GM06990 (cell line): Measurements from ENCODE around the gene TH.

Experiments
- DNase-seq: peaks from one replicate; pipeline ENCODE4 v3.0.0-alpha.2; 2011; ENCODE audit not compliant: insufficient read length; ENCODE audit errors: extremely low read depth
- H3K27me3 ChIP-seq: replicated peaks from 2 replicates; pipeline ENCODE4 v1.6.0; 2011; ENCODE audit warnings: low read length; ENCODE audit not compliant: control insufficient read depth, insufficient read depth
- H3K36me3 ChIP-seq: 2 replicates; pipeline ENCODE4 v1.5.1; 2011; ENCODE audit warnings: low read length; ENCODE audit not compliant: control insufficient read depth, insufficient read depth
- H3K4me3 ChIP-seq: replicated peaks from 2 replicates; pipeline ENCODE4 v1.5.1; 2011; ENCODE audit warnings: low read depth, mild to moderate bottlenecking, control low read depth, low read length
- TF ChIP-seq, protein P1 (sequence below): IDR thresholded peaks from 2 replicates; pipeline ENCODE4 v1.5.1; 2011; ENCODE audit warnings: low read length, control low read depth, mild to moderate bottlenecking, inconsistent platforms; ENCODE audit not compliant: insufficient read depth, poor library complexity, severe bottlenecking

The TH gene

DNA sequence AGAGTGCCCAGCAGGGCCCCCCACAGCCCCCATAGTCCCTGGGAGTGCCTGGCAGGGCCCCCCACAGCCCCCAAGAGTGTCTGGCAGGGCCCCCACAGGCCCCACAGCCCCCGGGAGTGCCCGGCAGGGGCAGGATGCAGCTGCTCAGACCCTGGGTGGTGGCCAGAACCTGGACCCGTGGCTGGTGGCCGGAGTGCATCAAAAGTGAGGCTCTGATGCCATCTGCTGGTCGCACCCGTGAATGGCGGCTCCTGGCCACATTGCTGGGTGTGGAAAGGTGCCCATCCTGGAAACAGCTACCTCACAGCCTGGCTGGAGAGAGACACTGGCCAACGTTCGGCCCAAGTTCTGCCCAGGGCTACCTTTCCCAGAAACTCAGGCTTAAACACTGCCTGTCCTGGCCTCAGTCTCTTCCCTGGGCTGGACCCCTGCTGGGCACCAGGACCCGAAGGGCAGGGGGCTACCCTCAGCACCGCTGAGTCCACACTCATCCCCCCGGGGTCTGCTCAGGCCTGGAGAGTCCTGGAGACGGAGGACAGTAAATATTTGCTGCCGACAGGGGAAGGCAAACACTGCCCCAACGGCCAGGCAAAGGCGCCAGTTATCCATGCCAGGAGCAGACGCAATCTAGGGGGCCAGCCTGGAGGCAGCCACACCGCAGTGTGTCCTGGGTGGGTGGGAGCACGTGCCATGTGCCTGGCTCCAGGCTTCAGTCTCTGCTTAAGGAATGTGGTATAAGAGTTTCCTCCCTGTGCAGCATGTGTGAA is 15.0 kb downstream of the TH start:
- Histone ChIP-seq H3K27me3 (peaks cover 3% of the 10 kb centered on the region; the same call in 1 of the 2 replicates), H3K4me3 (no peak overlapping the region), H3K36me3 (no peaks in the 10 kb centered on the region)
- TF ChIP-seq, protein P1, sequence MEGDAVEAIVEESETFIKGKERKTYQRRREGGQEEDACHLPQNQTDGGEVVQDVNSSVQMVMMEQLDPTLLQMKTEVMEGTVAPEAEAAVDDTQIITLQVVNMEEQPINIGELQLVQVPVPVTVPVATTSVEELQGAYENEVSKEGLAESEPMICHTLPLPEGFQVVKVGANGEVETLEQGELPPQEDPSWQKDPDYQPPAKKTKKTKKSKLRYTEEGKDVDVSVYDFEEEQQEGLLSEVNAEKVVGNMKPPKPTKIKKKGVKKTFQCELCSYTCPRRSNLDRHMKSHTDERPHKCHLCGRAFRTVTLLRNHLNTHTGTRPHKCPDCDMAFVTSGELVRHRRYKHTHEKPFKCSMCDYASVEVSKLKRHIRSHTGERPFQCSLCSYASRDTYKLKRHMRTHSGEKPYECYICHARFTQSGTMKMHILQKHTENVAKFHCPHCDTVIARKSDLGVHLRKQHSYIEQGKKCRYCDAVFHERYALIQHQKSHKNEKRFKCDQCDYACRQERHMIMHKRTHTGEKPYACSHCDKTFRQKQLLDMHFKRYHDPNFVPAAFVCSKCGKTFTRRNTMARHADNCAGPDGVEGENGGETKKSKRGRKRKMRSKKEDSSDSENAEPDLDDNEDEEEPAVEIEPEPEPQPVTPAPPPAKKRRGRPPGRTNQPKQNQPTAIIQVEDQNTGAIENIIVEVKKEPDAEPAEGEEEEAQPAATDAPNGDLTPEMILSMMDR, result peak; percentile 78
- DNase-seq, result no peak

DNA sequence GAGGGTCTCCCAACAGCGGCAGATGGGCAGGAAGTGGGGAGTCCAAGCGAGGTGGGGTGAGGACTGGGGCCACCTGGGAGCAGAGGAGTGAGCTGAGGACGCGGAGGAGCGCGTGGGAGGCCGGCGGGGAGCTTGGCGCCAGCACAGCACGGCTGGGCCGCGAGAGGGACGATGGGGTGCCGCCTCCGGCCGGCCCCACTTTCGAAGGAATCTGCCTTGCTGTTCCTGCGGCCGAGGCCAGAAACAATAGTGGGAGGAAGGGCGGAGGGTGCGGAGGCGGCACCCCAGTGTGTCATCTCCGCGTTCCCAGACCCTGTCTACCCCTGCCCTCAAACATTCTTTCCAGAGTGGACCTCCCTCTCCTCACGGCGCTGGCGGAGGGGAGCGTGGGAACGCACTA is 16.1 kb downstream of the TH start:
- peaks cover 3% of the 10 kb centered on the region; the same call in 1 of the 2 replicates for H3K27me3 ChIP-seq
- TF ChIP-seq, protein P1, result no peak
- no peak overlapping the region for H3K4me3 ChIP-seq
- no peak for DNase-seq
- H3K36me3 ChIP-seq, result no peaks in the 10 kb centered on the region

DNA sequence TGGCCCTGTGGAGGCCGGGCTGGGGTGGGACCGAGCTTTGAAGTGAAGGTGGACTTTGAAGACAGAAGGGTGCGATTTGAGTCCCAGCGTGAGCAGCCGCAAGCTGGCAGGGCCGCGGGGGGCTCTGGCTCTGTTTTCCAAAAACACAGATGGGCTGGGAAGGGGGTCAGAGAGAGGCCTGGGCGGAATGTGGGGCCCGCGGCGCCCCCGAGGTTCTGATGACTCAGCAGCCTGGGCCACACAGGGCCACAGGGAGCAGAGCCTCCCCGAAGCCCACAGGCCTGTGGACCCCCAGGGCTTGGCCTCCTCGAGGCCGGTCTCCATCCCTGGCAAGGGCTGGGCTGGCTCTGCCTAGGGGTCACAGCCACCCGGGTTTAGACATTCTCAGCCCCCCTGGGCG is 16.7 kb downstream of the TH start:
- Histone ChIP-seq H3K27me3 (peaks cover 3% of the 10 kb centered on the region; the same call in 1 of the 2 replicates), H3K4me3 (no peak overlapping the region), H3K36me3 (no peaks in the 10 kb centered on the region)
- no peak for DNase-seq
- TF ChIP-seq, protein P1, result no peak

DNA sequence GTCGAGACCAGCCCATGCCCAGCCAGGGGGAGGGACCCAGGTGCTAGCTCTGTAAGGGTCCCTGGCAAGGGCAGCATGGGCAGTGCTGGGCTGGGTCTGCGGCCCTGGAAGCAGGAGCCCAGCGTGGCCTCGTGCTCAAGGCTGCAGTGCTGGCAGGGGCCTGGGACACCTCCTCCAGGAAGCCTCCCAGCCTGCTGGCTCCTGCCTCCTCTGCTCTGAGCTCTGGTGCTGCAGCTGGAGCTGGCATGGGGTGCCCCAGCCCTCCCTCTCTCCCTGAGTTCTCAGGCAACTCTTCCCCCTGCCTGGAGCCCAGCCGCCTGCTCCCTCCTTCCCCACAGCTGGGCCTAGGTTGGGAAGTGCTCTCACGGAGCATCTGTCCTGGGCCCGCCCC is 17.4 kb downstream of the TH start:
- DNase-seq, result no peak
- H3K36me3 ChIP-seq, result no peaks in the 10 kb centered on the region
- H3K4me3 ChIP-seq, result no peak overlapping the region
- H3K27me3 ChIP-seq, result peaks cover 3% of the 10 kb centered on the region; the same call in 1 of the 2 replicates
- TF ChIP-seq, protein P1, result no peak

DNA sequence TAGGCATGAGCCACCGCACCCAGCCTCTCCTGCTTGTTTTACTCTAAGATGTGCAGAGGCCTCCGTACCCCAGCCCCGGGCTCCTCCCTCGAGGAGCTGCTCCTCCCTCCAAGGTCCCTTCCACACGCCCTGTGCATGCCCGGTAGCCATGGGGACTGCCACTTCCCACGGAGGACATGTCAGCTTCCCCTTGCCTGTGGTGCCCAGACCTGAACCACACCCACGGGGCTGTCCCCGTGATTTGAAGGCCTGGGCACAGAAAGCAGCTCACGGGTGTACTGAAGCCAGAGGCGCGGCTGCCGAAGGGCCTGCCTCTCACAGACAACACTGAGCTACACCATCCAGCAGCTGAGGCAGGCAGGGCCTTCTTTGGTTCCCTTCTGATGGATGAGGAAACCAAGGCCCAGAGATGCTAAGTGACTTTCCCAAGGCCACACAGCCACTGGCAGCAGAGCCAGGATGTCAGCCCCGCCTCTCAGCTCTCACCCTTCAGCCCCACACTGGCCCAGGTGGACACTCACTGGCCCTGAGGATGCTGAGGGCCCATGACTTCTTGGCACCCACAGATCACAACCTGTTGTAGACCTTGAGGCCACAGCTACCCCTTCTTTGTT is 17.9 kb downstream of the TH start:
- no peak for DNase-seq
- H3K27me3 ChIP-seq, result peaks cover 4% of the 10 kb centered on the region; the same call in 1 of the 2 replicates
- no peaks in the 10 kb centered on the region for H3K36me3 ChIP-seq
- H3K4me3 ChIP-seq, result no peak overlapping the region
- TF ChIP-seq, protein P1, result no peak
